GM23338 (cell line): ENCODE data around the gene TMEM140. TPM values are rescaled to one million over a fixed set of nuclear protein-coding genes. Genes with fewer than 3 reads are reported as not detected.
A peak's percentile ranks its signal among the peaks of the same experiment; 100 is the strongest.

Experiments used
- ATAC-seq: fragments of 200-7000 bp; cut with Tn5 transposase; 3 replicates; pipeline ENCODE4 v1.9.1; 2020
- DNase-seq: peaks from one replicate; pipeline ENCODE4 v3.0.0-alpha.2; 2015; ENCODE audit warnings: low spot score
- H2AFZ ChIP-seq: fragments of 200-600 bp; sonication (generic); 2 replicates; pipeline ENCODE4 v1.8.0; 2016; ENCODE audit warnings: antibody characterized with exemption, mild to moderate bottlenecking, moderate library complexity
- H3F3A ChIP-seq: fragments of 200-600 bp; sonication (generic); replicated peaks from 2 replicates; pipeline ENCODE4 v1.8.0; 2017; ENCODE audit warnings: antibody characterized with exemption, mixed run types, low read depth
- H3K27ac ChIP-seq: fragments of 200-600 bp; sonication (generic); 2 replicates; pipeline ENCODE4 v1.6.1; 2016; ENCODE audit warnings: low read depth
- H3K27me3 ChIP-seq: fragments of 200-600 bp; sonication (generic); 2 replicates; pipeline ENCODE4 v1.8.0; 2016; ENCODE audit warnings: mild to moderate bottlenecking, mixed run types, moderate library complexity; ENCODE audit not compliant: insufficient read depth
- H3K36me3 ChIP-seq: fragments of 200-600 bp; sonication (generic); 2 replicates; pipeline ENCODE4 v1.8.0; 2016; ENCODE audit warnings: mild to moderate bottlenecking; ENCODE audit not compliant: insufficient read depth
- H3K4me1 ChIP-seq: fragments of 200-600 bp; sonication (generic); 2 replicates; pipeline ENCODE4 v1.8.0; 2016; ENCODE audit warnings: mild to moderate bottlenecking, moderate library complexity; ENCODE audit not compliant: insufficient read depth
- H3K4me2 ChIP-seq: fragments of 200-600 bp; sonication (generic); 2 replicates; pipeline ENCODE4 v1.7.1; 2017; ENCODE audit warnings: mixed run types
- H3K4me3 ChIP-seq: fragments of 200-600 bp; sonication (generic); 2 replicates; pipeline ENCODE4 v1.6.1; 2016; ENCODE audit warnings: mixed run types
- H3K79me2 ChIP-seq: fragments of 200-600 bp; sonication (generic); replicated peaks from 2 replicates; pipeline ENCODE4 v1.8.0; 2017; ENCODE audit warnings: mild to moderate bottlenecking; ENCODE audit not compliant: insufficient read depth
- H3K9me2 ChIP-seq: fragments of 200-600 bp; sonication (generic); 2 replicates; pipeline ENCODE4 v1.8.0; 2017; ENCODE audit not compliant: insufficient read depth
- H4K20me1 ChIP-seq: fragments of 200-600 bp; sonication (generic); replicated peaks from 2 replicates; pipeline ENCODE4 v1.8.0; 2017; ENCODE audit warnings: mild to moderate bottlenecking; ENCODE audit not compliant: insufficient read depth
- H3K27ac Mint-ChIP-seq: 2 replicates; pipeline ENCODE4 v1.8.0; 2020; ENCODE audit warnings: inconsistent platforms, mild to moderate bottlenecking, moderate library complexity, mixed read lengths
- H3K27me3 Mint-ChIP-seq: 3 replicates; pipeline ENCODE4 v1.8.0; 2022; ENCODE audit warnings: low read depth, mild to moderate bottlenecking, moderate library complexity, mixed read lengths, inconsistent platforms; ENCODE audit not compliant: insufficient read depth, poor library complexity
- H3K36me3 Mint-ChIP-seq: 3 replicates; pipeline ENCODE4 v1.8.0; 2021; ENCODE audit warnings: low read depth, mild to moderate bottlenecking, inconsistent platforms, moderate library complexity, mixed read lengths
- H3K4me1 Mint-ChIP-seq: 3 replicates; pipeline ENCODE4 v1.8.0; 2020; ENCODE audit warnings: mild to moderate bottlenecking, inconsistent platforms, mixed read lengths
- H3K4me3 Mint-ChIP-seq: 3 replicates; pipeline ENCODE4 v1.8.0; 2021; ENCODE audit warnings: moderate library complexity, mild to moderate bottlenecking, inconsistent platforms, mixed read lengths
- H3K9me3 Mint-ChIP-seq: 3 replicates; pipeline ENCODE4 v1.8.0; 2020; ENCODE audit warnings: moderate library complexity, mild to moderate bottlenecking, inconsistent platforms, mixed read lengths
- CREB1 ChIP-seq: fragments of 250-450 bp; sonication (Bioruptor Pico); IDR thresholded peaks from 2 replicates; pipeline ENCODE4 v1.5.0; 2020; ENCODE audit warnings: low read depth, mild to moderate bottlenecking, moderate library complexity
- CTCF ChIP-seq, 2 experiments: fragments of 200-600 bp in 1 of 2; sonication (generic) in 1 of 2; conservative IDR thresholded peaks; 2 replicates each; pipeline versions ENCODE4 v1.5.1 to v1.6.1; 2016 to 2017; ENCODE audit warnings: antibody characterized with exemption in 2 of 2, low read depth in 2 of 2, mild to moderate bottlenecking in 2 of 2, moderate library complexity in 1 of 2
- ETS1 ChIP-seq: IDR thresholded peaks from 2 replicates; pipeline ENCODE4 v1.6.1; 2016; ENCODE audit warnings: antibody characterized with exemption
- EZH2phosphoT487 ChIP-seq: fragments of 200-600 bp; sonication (generic); IDR thresholded peaks from one replicate; pipeline ENCODE4 v1.8.1; 2018; ENCODE audit warnings: antibody characterized with exemption; ENCODE audit not compliant: unreplicated experiment
- JUNB ChIP-seq: IDR thresholded peaks from one replicate; pipeline ENCODE4 v1.6.1; 2016; ENCODE audit warnings: antibody characterized with exemption; ENCODE audit not compliant: unreplicated experiment
- NANOG ChIP-seq: IDR thresholded peaks from 2 replicates; pipeline ENCODE4 v1.6.1; 2016; ENCODE audit warnings: antibody characterized with exemption, borderline replicate concordance
- REST ChIP-seq: IDR thresholded peaks from one replicate; pipeline ENCODE4 v1.6.1; 2018; ENCODE audit warnings: antibody characterized with exemption; ENCODE audit not compliant: unreplicated experiment
- STAT1 ChIP-seq: IDR thresholded peaks from one replicate; pipeline ENCODE4 v1.6.1; 2016; ENCODE audit warnings: antibody characterized with exemption; ENCODE audit not compliant: unreplicated experiment
- ZNF114 ChIP-seq: fragments of 250-450 bp; sonication (Bioruptor Pico); IDR thresholded peaks from 2 replicates; pipeline ENCODE4 v1.5.0; 2020; ENCODE audit warnings: mild to moderate bottlenecking, moderate library complexity
- ZNF331 ChIP-seq: fragments of 250-450 bp; sonication (Bioruptor Pico); IDR thresholded peaks from 2 replicates; pipeline ENCODE4 v1.5.0; 2020; ENCODE audit warnings: low read depth, mild to moderate bottlenecking, moderate library complexity
- polyA plus RNA-seq: library from polyadenylated mRNA; unstranded; fragments of >200 nt; fragmentation: Nextera tagmentation; extraction: Ambion mirVana; gene quantifications from 2 replicates; pipeline ENCODE4 v1.2.1, GENCODE V29; 2016
- total RNA-seq: library from RNA; depleted of rRNA; stranded (reverse); fragments of >200 nt; shearing (Covaris generic); gene quantifications from 2 replicates; pipeline ENCODE4 v1.2.3, GENCODE V29; 2014

Gene TMEM140
- total and polyA plus RNA-seq, 2 experiments from 2014 or later = 2.7 TPM; not detected in 1

GRCh38 chr7:135200821-135201331 lies 53.0 kb downstream of the TMEM140 start:
- Histone ChIP-seq H3K36me3 (no peaks in the 10 kb centered on the region), H3K27ac (no peak overlapping the region), H2AFZ (no peak overlapping the region), H4K20me1 (no peaks in the 10 kb centered on the region), H3K9me2 (no peaks in the 10 kb centered on the region), H3F3A (no peaks in the 10 kb centered on the region), H3K27me3 (no peaks in the 10 kb centered on the region), H3K4me3 (no peak overlapping the region), H3K79me2 (no peaks in the 10 kb centered on the region), H3K4me2 (no peak overlapping the region), H3K4me1 (peaks cover 10% of the 10 kb centered on the region; the same call in 1 of the 2 replicates)
- Mint-ChIP-seq H3K9me3 (no peaks in the 10 kb centered on the region), H3K4me1 (peaks cover 17% of the 10 kb centered on the region), H3K36me3 (peaks cover 5% of the 10 kb centered on the region), H3K27ac (no peak overlapping the region), H3K27me3 (peaks cover 2% of the 10 kb centered on the region), H3K4me3 (no peak overlapping the region)
- TF ChIP-seq CTCF (conservative IDR thresholded peaks at IDR 0.05; ENCODE audit: low read depth in 2 of 2) (no peak), NANOG (no peak), REST (no peak), ZNF114 (CRISPR knock-in tag) (no peak), JUNB (no peak), STAT1 (no peak), CREB1 (CRISPR knock-in tag) (no peak), ZNF331 (no peak), ETS1 (no peak), EZH2phosphoT487 (no peak)
- DNase-seq (no peak), ATAC-seq (peak; percentile 43; the same call in 1 of the 3 replicates)
